Measurements from ENCODE around the gene MTCL1. TPM values are rescaled to one million over a fixed set of nuclear protein-coding genes. Genes with fewer than 3 reads are reported as not detected.

MTCL1 gene
- total and polyA plus RNA-seq, 2 of the 8 experiments (the other 6 are each of a cell fraction or from before 2014, with no cell fraction given), result 16.6 to 60.8 TPM

- Histone ChIP-seq H3K4me3 (ENCODE audit: extremely low read depth in 1 of 4, insufficient read depth in 2 of 4, low read depth in 3 of 4, low read length in 4 of 4) (no peak overlapping the region), H2AFZ (ENCODE audit: low read length) (peak overlapping the region; percentile 76; the same call in 1 of the 2 replicates), H2BK12ac (ENCODE audit: low read depth, low read length) (no peak overlapping the region), H2AK5ac (ENCODE audit: low read depth, low read length) (no peak overlapping the region), H3K36me3 (ENCODE audit: control insufficient read depth in 2 of 4, insufficient read depth in 4 of 4, low read length in 3 of 4) (no peaks in the 10 kb centered on the region), H3K56ac (replicated peaks; ENCODE audit: insufficient read length, low read depth, low read length) (no peak overlapping the region), H3K79me2 (ENCODE audit: control insufficient read depth in 1 of 2, insufficient read depth in 2 of 2, low read length in 2 of 2) (no peaks in the 10 kb centered on the region), H3K23ac (ENCODE audit: insufficient read length) (no peak overlapping the region), H3K27ac (ENCODE audit: low read depth, low read length) (no peak overlapping the region), H2BK120ac (replicated peaks; ENCODE audit: low read depth, low read length) (no peak overlapping the region), H3K18ac (ENCODE audit: extremely low read depth, low read length) (no peak overlapping the region), H3K4ac (replicated peaks; ENCODE audit: insufficient read length, low read depth, low read length) (no peak overlapping the region), H3K4me1 (replicated peaks in 1 of 4; ENCODE audit: control insufficient read depth in 3 of 4, insufficient read depth in 4 of 4, low read length in 3 of 4) (no peaks in the 10 kb centered on the region; a peak in 2 of 7 replicates), H3K4me2 (ENCODE audit: insufficient read depth in 1 of 2, low read depth in 2 of 2, low read length in 2 of 2) (no peak overlapping the region), H3K14ac (ENCODE audit: insufficient read length) (no peak overlapping the region), H3K9me3 (ENCODE audit: insufficient read depth in 2 of 2, low read depth in 1 of 2, low read length in 1 of 2) (no peaks in the 10 kb centered on the region), H3K27me3 (replicated peaks in 1 of 4; ENCODE audit: control insufficient read depth in 3 of 4, extremely low read depth in 1 of 4, insufficient read depth in 3 of 4, low read length in 3 of 4) (no peaks in the 10 kb centered on the region), H4K8ac (ENCODE audit: extremely low read depth, insufficient read depth, low read length) (no peak overlapping the region), H3K79me1 (ENCODE audit: low read depth, low read length) (no peaks in the 10 kb centered on the region), H3K9ac (replicated peaks in 1 of 4; ENCODE audit: extremely low read depth in 1 of 4, low read depth in 3 of 4, low read length in 3 of 4) (no peak overlapping the region), H4K91ac (replicated peaks; ENCODE audit: insufficient read length, low read length) (no peak overlapping the region), H2BK5ac (ENCODE audit: low read depth, low read length) (no peak overlapping the region), H2BK15ac (ENCODE audit: low read length) (no peak overlapping the region), H4K5ac (ENCODE audit: insufficient read length, low read depth, low read length) (no peak overlapping the region), H2BK20ac (ENCODE audit: low read length) (no peak overlapping the region), H4K20me1 (replicated peaks in 1 of 2; ENCODE audit: control insufficient read depth in 1 of 2, insufficient read depth in 2 of 2, low read length in 2 of 2) (no peaks in the 10 kb centered on the region), H3K23me2 (ENCODE audit: low read depth, low read length) (no peaks in the 10 kb centered on the region)
- FAIRE-seq, result peak; percentile 13
- CTCF ChIA-PET (ENCODE audit: partially characterized antibody), result interaction anchor here (0.8 kb wide), 1 partner anchor 11 kb away, joined by 3 read pairs; no protein-coding TSS in a partner anchor
- POLR2A ChIA-PET (ENCODE audit: partially characterized antibody), result no interaction called here
- TF ChIP-seq SAP30 (IDR thresholded peaks at IDR 0.05; ENCODE audit: insufficient read depth, insufficient replicate concordance, low read length) (no peak), SP2 (IDR thresholded peaks at IDR 0.05; ENCODE audit: low read length) (no peak), SP4 (IDR thresholded peaks at IDR 0.05; ENCODE audit: low read length) (no peak), TAF1 (IDR thresholded peaks at IDR 0.05; ENCODE audit: low read depth, low read length) (no peak), POU5F1 (IDR thresholded peaks at IDR 0.05; ENCODE audit: low read depth, low read length) (no peak)
- TF ChIP-seq, protein P1, sequence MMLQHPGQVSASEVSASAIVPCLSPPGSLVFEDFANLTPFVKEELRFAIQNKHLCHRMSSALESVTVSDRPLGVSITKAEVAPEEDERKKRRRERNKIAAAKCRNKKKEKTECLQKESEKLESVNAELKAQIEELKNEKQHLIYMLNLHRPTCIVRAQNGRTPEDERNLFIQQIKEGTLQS (IDR thresholded peaks at IDR 0.05; ENCODE audit: insufficient read depth, low read depth, low read length), result no peak
- no peak for DNase-seq (ENCODE audit: low read depth in 1 of 2, low spot score in 2 of 2)
- 95% methylated on average over 2 of the region's 2 CpGs; no CpG with 5 or more reads in 1 of the 2 experiments for WGBS, 2 experiments (ENCODE audit: extremely low coverage in 1 of 2, insufficient coverage in 1 of 2, insufficient read length in 1 of 2, insufficient replicate concordance in 2 of 2, low coverage in 1 of 2, low lambda C conversion rate in 2 of 2, missing lambda C conversion rate in 1 of 2)
Observed at GRCh38 chr18:8851659-8852058, 146.3 kb downstream of the MTCL1 start.
